Measurements from ENCODE around the gene VAV2.

GRCh38 chr9:133839822-133840329, 152.2 kb downstream of the VAV2 start:
- TF ChIP-seq CTCF (conservative IDR thresholded peaks at IDR 0.05; ENCODE audit: low read depth in 2 of 2) (no peak), ETS1 (IDR thresholded peaks at IDR 0.05) (no peak), ZNF331 (CRISPR knock-in tag; IDR thresholded peaks at IDR 0.05; ENCODE audit: low read depth) (no peak), EZH2 (IDR thresholded peaks at IDR 0.05; ENCODE audit: low read depth, unreplicated experiment) (no peak), REST (IDR thresholded peaks at IDR 0.05; ENCODE audit: unreplicated experiment) (no peak), POLR2AphosphoS5 (IDR thresholded peaks at IDR 0.05; ENCODE audit: low read depth) (no peak), EZH2phosphoT487 (IDR thresholded peaks at IDR 0.05; ENCODE audit: unreplicated experiment) (no peak), CREB1 (CRISPR knock-in tag; IDR thresholded peaks at IDR 0.05; ENCODE audit: low read depth) (no peak), NANOG (IDR thresholded peaks at IDR 0.05; ENCODE audit: borderline replicate concordance) (no peak), ZNF114 (CRISPR knock-in tag; IDR thresholded peaks at IDR 0.05) (no peak)

All from GM23338 (cell line).